K562 (cell line): ENCODE measurements around the gene TIMM44.

ENCODE experiments used
- RB1 ChIP-seq: fragments of 450-650 bp; IDR thresholded peaks from 2 replicates; pipeline ENCODE4 v1.6.1; 2017; ENCODE audit warnings: low read depth, mild to moderate bottlenecking
- ZBTB17 ChIP-seq: fragments of 450-650 bp; formaldehyde crosslinking; IDR thresholded peaks from 2 replicates; pipeline ENCODE4 v1.4.0; 2020; ENCODE audit warnings: mild to moderate bottlenecking
- TF ChIP-seq, protein P1 (sequence below), 3 experiments: IDR thresholded peaks in 2 of 3; conservative IDR thresholded peaks in 1 of 3; 2 replicates each; pipeline ENCODE4 v1.5.1; 2011 to 2012; ENCODE audit warnings: low read length in 3 of 3, mild to moderate bottlenecking in 3 of 3, control low read depth in 2 of 3, improper control_type of control experiment in 1 of 3, inconsistent platforms in 1 of 3, low read depth in 1 of 3, mixed read lengths in 1 of 3, moderate library complexity in 1 of 3; ENCODE audit not compliant: insufficient read depth in 2 of 3
- TF ChIP-seq, protein P2 (sequence below): sonication (generic); formaldehyde crosslinking; IDR thresholded peaks from 2 replicates; pipeline ENCODE4 v1.9.0; 2022; ENCODE audit warnings: mild to moderate bottlenecking, missing genetic modification reagents

GRCh38 chr19:7931221-7932061, 12.0 kb downstream of the TIMM44 start:
- TF ChIP-seq, protein P1, sequence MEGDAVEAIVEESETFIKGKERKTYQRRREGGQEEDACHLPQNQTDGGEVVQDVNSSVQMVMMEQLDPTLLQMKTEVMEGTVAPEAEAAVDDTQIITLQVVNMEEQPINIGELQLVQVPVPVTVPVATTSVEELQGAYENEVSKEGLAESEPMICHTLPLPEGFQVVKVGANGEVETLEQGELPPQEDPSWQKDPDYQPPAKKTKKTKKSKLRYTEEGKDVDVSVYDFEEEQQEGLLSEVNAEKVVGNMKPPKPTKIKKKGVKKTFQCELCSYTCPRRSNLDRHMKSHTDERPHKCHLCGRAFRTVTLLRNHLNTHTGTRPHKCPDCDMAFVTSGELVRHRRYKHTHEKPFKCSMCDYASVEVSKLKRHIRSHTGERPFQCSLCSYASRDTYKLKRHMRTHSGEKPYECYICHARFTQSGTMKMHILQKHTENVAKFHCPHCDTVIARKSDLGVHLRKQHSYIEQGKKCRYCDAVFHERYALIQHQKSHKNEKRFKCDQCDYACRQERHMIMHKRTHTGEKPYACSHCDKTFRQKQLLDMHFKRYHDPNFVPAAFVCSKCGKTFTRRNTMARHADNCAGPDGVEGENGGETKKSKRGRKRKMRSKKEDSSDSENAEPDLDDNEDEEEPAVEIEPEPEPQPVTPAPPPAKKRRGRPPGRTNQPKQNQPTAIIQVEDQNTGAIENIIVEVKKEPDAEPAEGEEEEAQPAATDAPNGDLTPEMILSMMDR (IDR thresholded peaks at IDR 0.05 in 2 of 3, conservative IDR thresholded peaks at IDR 0.05 in 1 of 3; ENCODE audit: insufficient read depth in 2 of 3, low read depth in 1 of 3, low read length in 3 of 3) = no peak
- TF ChIP-seq, protein P2, sequence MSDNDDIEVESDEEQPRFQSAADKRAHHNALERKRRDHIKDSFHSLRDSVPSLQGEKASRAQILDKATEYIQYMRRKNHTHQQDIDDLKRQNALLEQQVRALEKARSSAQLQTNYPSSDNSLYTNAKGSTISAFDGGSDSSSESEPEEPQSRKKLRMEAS (CRISPR knock-in tag) = no peak
- TF ChIP-seq ZBTB17 (CRISPR knock-in tag) (no peak), RB1 (no peak)
